ENCODE results near the gene MEPCE. TPM values are rescaled to one million over a fixed set of nuclear protein-coding genes. Genes with fewer than 3 reads are reported as not detected.

The MEPCE gene
- total and polyA plus RNA-seq, 2 donors (not counting 1 experiment from before 2014, with no cell fraction given) = 11.4 to 26.6 TPM

DNA sequence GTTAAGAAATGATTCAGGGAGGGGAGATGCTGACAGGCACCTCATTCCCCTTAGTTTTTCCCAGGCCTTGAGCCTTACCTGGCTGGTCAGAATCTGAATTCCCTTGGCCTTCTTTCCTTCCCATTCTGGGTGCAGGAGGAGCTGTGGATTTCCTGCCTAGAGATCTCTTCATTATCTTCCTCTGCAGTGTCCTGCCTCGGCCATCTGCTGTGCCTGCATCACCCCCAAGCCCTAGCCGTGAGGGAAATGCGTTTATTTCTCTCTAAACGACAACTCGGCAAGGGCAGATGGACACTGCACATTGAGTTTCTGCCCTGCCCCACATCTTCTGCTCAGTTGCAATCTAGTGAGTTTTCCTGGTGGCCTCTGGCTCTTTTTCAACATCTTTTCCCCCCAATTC, 27.8 kb upstream of the MEPCE start:
- Histone ChIP-seq H3K79me2 (ENCODE audit: control insufficient read depth, insufficient read depth, low read length) (no peaks in the 10 kb centered on the region), H3K4me3 (replicated peaks in 1 of 4; ENCODE audit: control extremely low read depth in 1 of 4, insufficient read depth in 1 of 4, low read depth in 3 of 4, low read length in 4 of 4) (no peak overlapping the region), H3K36me3 (ENCODE audit: control insufficient read depth, insufficient read depth, low read length) (no peaks in the 10 kb centered on the region), H3K4me1 (ENCODE audit: control insufficient read depth, extremely low read depth, insufficient read depth, low read length) (no peaks in the 10 kb centered on the region), H3K9ac (ENCODE audit: insufficient read depth, low read length) (no peak overlapping the region), H2AFZ (ENCODE audit: low read length) (no peak overlapping the region), H4K20me1 (ENCODE audit: control insufficient read depth, extremely low read depth, insufficient read depth, low read length) (no peaks in the 10 kb centered on the region), H3K4me2 (ENCODE audit: extremely low read depth, insufficient read depth, low read length) (no peak overlapping the region), H3K27me3 (ENCODE audit: control insufficient read depth, insufficient read depth, low read length) (peaks cover 2% of the 10 kb centered on the region), H3K27ac (ENCODE audit: insufficient read depth, low read length) (no peak overlapping the region), H3K9me3 (ENCODE audit: control insufficient read depth, insufficient read depth, low read depth, low read length) (no peaks in the 10 kb centered on the region)
- DNase-seq (ENCODE audit: low read depth in 2 of 2) = no peak
- TF ChIP-seq EZH2 (IDR thresholded peaks at IDR 0.05; ENCODE audit: low read length, missing control alignments) (no peak), CTCF (conservative IDR thresholded peaks at IDR 0.05 in 1 of 2, IDR thresholded peaks at IDR 0.05 in 1 of 2; ENCODE audit: low read depth in 1 of 2, low read length in 2 of 2) (no peak)

- no peak overlapping the region for H3K4me2 ChIP-seq (ENCODE audit: extremely low read depth, insufficient read depth, low read length)
- H3K79me2 ChIP-seq (ENCODE audit: control insufficient read depth, insufficient read depth, low read length) = no peaks in the 10 kb centered on the region
- H3K27ac ChIP-seq (ENCODE audit: insufficient read depth, low read length) = no peak overlapping the region
- no peaks in the 10 kb centered on the region for H4K20me1 ChIP-seq (ENCODE audit: control insufficient read depth, extremely low read depth, insufficient read depth, low read length)
- H3K9me3 ChIP-seq (ENCODE audit: control insufficient read depth, insufficient read depth, low read depth, low read length) = no peaks in the 10 kb centered on the region
- TF ChIP-seq CTCF (conservative IDR thresholded peaks at IDR 0.05 in 1 of 2, IDR thresholded peaks at IDR 0.05 in 1 of 2; ENCODE audit: low read depth in 1 of 2, low read length in 2 of 2) (no peak), EZH2 (IDR thresholded peaks at IDR 0.05; ENCODE audit: low read length, missing control alignments) (no peak)
- peaks cover 2% of the 10 kb centered on the region for H3K27me3 ChIP-seq (ENCODE audit: control insufficient read depth, insufficient read depth, low read length)
- H3K9ac ChIP-seq (ENCODE audit: insufficient read depth, low read length) = no peak overlapping the region
- no peak for DNase-seq (ENCODE audit: low read depth in 2 of 2)
- no peak overlapping the region for H3K4me3 ChIP-seq (replicated peaks in 1 of 4; ENCODE audit: control extremely low read depth in 1 of 4, insufficient read depth in 1 of 4, low read depth in 3 of 4, low read length in 4 of 4)
- no peaks in the 10 kb centered on the region for H3K36me3 ChIP-seq (ENCODE audit: control insufficient read depth, insufficient read depth, low read length)
- H2AFZ ChIP-seq (ENCODE audit: low read length) = no peak overlapping the region
- no peaks in the 10 kb centered on the region for H3K4me1 ChIP-seq (ENCODE audit: control insufficient read depth, extremely low read depth, insufficient read depth, low read length)
Measured at GRCh38 chr7:100402241-100402640, 27.4 kb upstream of the MEPCE start.

DNA sequence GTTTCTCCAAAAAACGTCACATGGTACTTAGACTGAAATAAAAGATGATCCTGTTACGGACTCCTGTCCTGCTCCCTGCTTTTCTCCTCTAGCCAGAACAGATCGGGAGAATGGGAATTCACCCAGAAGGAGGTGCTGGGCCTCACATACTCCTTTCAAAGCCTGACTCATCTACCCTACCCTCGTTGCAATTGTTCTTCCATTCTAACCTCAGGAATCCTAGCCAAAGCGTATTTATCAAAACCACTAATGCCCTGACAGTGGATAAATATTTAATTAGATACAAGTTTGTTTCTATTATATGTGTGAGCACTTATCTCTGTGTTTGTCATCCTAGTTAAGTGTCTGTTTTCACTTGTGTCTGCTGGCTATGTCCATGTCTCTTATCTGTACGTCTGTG, 22.9 kb upstream of the MEPCE start:
- Histone ChIP-seq H3K4me1 (ENCODE audit: control insufficient read depth, extremely low read depth, insufficient read depth, low read length) (no peaks in the 10 kb centered on the region), H2AFZ (ENCODE audit: low read length) (no peak overlapping the region), H3K4me2 (ENCODE audit: extremely low read depth, insufficient read depth, low read length) (no peak overlapping the region), H3K36me3 (ENCODE audit: control insufficient read depth, insufficient read depth, low read length) (no peaks in the 10 kb centered on the region), H3K4me3 (replicated peaks in 1 of 4; ENCODE audit: control extremely low read depth in 1 of 4, insufficient read depth in 1 of 4, low read depth in 3 of 4, low read length in 4 of 4) (no peak overlapping the region), H4K20me1 (ENCODE audit: control insufficient read depth, extremely low read depth, insufficient read depth, low read length) (no peaks in the 10 kb centered on the region), H3K9me3 (ENCODE audit: control insufficient read depth, insufficient read depth, low read depth, low read length) (no peaks in the 10 kb centered on the region), H3K79me2 (ENCODE audit: control insufficient read depth, insufficient read depth, low read length) (no peaks in the 10 kb centered on the region), H3K27me3 (ENCODE audit: control insufficient read depth, insufficient read depth, low read length) (peaks cover 11% of the 10 kb centered on the region), H3K9ac (ENCODE audit: insufficient read depth, low read length) (no peak overlapping the region), H3K27ac (ENCODE audit: insufficient read depth, low read length) (no peak overlapping the region)
- peak; percentile 22 to 83 for DNase-seq (ENCODE audit: low read depth in 2 of 2)
- TF ChIP-seq EZH2 (IDR thresholded peaks at IDR 0.05; ENCODE audit: low read length, missing control alignments) (no peak), CTCF (conservative IDR thresholded peaks at IDR 0.05 in 1 of 2, IDR thresholded peaks at IDR 0.05 in 1 of 2; ENCODE audit: low read depth in 1 of 2, low read length in 2 of 2) (no peak)

All from fibroblast of lung (primary cell).